GF-D8 (cell line): ENCODE results near the gene B3GNT4.
"Not testable (repeated sequence)": the region's sequence is repeated elsewhere in the genome, so short reads cannot be mapped to it uniquely, and the experiment has no call there.

Experiments used
- DNase-seq: peaks from one replicate; lab custom pipeline; 2025; lab: John Stamatoyannopoulos, UW

B3GNT4 gene

DNA sequence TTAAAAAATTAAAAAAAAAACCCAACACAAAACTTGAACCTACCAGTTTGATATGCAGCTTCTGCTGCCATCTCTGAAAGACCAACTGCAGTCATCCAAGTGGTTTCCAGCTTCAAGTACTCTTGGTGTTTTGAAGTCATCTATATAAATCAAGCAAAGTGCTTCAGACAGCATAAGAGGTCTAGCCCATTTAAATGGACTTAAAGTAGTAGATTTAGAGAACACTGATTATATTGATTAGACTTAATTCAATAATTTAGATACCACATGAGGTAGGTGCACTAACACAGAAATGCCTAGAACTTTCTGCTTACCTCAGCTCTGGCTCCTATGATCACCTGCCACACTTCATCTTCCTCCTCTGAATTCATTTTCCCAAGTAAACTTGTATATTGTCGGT is 12.9 kb downstream of the B3GNT4 start:
- DNase-seq, result no peak

DNA sequence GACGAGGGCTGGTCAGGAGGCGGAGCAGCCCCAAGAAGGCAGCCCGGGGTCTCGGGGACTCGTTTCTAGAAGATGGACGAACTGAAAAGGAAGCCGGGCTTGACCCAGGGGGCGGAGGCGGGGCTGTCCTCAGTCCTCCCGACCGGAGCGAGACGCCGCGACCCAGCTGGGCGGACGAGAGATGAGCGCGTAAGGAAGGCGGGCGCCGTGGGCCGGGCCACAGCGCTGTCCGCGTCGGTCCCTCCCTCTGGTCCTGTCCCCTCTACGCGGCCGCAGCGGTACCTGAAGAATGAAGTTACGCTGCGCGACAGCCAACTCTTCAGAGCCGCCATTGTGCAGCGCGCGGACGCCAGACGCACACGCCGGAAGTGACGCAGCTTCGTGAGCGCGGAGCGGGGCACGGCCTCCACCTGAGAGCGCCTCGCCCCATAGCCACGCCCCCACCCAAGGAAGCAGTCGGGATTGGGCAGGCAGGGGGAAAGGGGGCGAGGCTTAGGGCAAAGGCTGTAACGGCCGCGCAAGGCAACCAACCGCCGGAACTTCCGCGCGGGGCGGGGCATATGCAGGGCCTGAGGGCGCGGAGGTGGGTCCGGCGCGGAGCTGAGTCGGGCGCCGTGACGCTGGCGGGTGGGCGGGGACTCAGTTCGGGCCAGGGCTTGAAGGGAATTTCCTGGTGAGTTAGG is 22.3 kb downstream of the B3GNT4 start, which contains the start of gene DIABLO:
Gene DIABLO (minus strand): TSS at position 370 of the 683 bp plus-strand sequence. CDS start 38 bp downstream, at position 332.
- DNase-seq, result peak; percentile 97

DNA sequence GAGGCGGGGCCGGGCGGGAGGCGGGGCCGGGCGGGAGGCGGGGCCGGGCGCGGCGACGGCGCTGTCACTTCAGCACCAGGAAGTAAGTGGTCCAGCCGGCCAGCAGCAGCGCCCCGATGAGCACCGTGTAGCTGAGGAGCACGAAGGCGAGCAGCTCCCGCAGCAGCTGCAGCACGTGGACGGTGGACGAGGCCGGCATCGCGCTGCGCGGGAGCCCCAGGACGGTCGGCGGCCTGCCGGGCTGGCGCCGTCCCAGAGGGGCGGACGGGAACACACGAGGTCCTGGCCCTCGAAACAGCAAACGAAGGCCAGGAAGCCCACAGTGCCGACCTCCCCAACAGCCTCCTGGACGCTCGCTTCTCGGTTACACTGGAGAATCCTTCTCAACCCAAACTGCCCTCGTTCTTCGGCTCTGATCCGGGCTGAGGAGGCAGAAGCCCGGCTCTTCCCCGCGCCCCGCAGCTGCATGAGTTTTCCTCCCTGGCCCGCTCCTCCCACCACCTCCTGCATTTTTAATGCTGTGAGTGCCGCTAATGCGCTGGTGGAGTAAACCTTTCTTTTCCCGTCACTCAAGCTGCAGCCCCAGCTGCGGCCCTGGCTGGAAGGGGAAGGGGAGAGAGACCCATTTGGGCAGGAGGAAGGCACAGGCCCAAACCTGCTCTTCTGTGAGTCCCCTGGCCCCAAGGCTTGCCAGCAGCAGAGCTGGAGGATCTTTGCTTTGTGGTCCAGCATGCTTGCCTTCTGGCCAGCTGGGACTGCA is 23.0 kb downstream of the B3GNT4 start:
- no peak for DNase-seq

DNA sequence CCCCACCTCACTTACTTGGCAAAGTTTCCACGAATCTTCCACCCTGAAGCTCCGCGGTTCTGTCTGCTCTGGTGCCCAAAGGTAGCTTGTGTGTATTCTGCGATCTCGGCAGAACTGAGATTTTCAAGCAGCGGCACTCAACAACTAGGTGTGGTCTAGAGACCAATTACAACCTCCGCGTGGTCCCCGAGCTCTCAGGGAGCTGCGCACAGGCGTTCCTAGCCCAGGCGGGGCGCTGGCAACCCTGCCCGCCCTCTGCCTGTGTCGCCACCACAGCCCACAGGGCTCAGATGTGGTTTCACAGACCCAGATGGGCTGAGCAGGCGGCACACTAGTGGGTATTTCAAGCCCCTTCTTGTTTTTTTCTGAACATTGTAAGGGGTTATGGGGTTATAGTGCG is 23.8 kb downstream of the B3GNT4 start:
- no peak for DNase-seq

DNA sequence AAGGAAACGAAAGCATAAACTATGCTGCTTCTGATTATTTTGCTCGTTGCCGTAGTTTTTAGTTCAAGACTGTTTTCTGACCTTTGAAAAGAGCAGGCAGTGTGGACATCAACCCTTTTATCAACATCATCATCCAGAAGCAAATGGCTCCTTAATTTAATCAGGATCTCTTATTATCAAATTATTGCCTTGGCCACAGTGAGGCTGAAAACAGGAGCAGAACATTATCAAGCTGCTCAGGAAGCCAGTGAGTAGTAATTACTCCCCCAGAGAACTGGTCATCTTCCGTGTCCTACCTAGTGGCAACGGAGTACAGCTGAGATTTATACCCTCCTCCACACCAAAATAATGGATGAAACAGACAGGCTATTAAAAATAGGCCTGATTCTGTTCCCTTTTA is 24.6 kb downstream of the B3GNT4 start:
- DNase-seq, result no peak

DNA sequence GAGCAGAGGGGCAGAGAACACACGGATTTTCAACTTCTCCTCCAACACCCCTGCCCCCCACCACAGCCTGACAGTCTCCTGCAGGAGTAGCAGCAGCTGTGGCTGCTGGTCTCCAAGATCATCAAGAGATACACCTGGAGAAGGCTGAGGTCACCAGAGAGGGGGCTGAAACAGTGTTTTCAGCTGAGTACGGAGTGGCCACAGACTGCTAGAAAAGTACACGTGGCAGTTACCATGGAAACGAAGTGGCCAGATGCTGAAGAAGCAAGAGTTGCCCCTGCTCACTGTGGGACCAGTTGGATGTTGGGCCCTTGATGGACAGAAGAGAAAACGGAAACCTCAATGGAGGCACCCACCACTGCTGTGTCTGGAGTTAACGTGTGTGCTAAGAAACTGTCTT is 27.3 kb downstream of the B3GNT4 start:
- DNase-seq, result no peak

DNA sequence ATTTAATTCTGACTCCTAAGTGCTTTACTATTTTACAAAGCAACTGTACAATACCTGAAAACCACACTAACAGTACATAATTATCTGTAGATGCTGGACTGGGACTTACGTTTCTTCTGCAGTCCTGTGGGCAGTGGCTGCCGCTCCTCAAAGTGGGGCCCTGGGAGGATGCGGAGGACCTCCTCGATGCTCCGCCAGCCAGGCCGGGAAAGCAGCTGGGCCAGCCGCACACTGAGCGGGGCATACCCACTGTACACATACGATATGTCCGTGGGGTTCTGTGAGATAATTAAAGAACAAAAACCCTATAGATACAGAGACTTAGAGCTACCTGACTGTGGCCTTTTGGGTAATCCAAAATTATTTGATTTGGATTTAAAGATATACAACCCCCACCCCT is 29.2 kb downstream of the B3GNT4 start:
- no peak for DNase-seq

DNA sequence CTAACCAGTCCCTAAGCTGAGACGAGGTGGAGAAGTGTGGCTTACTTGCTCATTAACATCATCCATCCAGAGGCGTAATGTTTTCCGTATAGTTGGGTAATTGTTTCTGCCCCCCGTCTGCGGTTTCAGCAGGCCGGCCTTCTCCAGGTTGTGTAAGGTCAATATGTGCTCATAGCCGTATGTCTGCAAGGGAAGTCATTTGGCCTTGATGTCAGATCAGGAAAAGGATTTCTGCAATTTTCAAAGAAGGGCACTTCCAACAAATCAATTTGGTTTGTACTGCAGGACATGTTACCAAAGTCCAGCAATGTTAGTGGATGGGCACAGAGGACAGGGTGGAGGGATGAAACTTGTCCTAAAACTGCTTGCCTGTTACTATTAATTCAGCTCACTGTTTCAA is 32.2 kb downstream of the B3GNT4 start:
- DNase-seq, result peak; percentile 80

DNA sequence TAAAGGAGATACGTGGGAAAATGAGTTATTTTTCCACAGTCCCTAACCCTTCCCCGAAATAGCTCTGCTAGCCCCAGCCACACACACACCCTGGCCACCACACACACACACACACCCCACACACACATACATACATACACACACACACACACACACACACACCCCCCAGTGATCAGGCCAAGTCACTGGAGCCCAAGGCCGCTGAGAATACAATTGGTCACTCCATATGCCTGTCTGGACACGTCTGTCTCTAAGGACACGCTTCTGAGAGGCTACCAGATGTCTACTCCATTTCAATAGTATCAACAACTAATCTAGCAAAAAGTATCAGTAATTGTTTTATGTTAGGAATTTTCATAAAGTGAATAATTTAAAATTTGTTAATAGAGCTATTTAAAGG is 35.4 kb downstream of the B3GNT4 start:
- DNase-seq, result no peak

DNA sequence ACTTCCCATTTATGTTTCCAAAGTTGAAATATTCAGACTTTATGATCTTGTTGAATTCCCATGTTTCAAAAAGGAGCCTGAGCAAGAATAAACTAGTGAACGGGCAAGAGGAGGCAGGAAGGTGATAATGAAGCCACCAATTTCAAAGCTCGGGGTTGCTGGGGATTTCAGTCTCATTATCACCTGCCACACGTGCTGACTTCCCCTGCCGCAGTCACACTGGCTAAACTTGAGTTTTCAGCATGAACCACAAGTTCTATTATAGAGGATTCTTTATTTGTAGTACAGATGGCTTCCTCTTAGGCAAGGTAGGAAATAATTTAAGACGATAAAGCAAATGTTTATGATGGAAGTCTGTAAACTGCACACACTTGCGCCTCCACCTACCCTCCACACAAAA is 40.5 kb downstream of the B3GNT4 start:
- DNase-seq, result no peak

DNA sequence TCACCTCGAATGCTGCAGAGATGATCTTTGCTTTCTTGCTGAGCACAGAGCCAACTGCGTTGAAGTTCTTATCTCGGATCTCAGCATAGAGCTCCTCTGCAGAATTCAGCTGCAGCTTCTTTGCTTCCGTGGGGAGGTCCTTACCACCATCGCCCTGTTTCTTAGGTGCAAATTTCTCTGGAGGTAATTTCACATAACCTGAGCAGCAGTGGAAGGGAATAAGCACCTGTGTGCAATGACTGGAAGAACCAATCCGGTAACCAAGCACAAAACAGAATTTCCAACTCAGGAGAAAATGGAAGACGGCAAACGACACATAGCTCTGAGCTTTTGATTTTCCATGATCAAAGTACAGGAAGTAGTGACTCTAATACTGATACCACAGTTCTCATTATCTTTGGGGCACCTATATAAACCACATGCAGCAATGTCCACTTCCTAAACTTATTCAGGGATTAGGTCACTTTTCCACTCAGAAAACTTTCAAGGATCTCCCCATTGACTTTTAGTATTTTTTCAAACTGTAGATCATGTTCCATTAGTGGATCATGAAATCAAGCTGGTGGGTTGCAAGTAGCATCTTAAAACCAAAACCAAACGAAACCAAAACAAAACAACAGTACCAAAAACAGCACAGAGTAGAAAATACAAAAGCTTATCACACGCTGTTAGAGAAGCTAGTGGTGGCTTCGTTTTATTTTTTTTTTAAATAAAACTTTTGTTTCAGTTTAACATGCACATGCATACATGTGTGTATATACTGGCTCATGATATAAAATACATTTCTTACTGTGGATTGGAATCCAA is 41.3 kb downstream of the B3GNT4 start:
- no peak for DNase-seq

DNA sequence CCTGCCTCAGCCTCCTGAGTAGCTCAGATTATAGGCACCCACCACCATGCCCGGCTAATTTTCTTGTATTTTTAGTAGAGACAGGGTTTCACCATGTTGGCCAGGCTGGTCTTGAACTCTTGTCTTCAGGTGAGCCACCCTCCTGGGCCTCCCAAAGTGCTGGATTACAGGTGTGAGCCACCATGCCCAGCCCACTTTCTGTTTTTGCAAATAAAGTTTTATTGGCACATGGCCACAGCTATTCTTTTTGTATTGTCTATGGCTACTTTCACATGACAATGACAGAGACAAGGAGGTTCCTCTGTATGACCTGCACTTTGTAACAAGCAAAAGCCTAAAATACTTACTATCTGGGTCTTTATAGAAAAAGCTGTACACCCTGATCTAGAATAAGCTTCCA is 42.0 kb downstream of the B3GNT4 start:
- no peak for DNase-seq

DNA sequence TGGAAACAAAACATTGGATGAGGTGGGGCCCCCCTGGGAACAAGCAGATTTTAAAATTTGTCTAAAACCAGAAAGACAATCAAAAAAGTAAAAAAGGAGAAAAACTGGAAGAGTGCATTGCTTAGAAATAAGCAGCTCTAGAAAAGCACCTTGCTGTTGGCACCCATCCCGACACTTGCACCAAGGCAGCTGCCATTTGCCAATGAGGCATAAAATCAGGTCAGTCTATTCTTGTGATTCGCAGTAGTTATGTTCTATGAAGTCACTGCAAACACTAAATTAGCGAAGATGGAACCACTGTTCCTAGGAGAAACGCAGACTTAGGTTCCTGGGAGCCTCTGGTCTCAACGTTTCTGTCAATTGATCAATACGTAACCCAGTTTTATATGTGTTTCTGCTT is 46.5 kb downstream of the B3GNT4 start:
- DNase-seq, result no peak

DNA sequence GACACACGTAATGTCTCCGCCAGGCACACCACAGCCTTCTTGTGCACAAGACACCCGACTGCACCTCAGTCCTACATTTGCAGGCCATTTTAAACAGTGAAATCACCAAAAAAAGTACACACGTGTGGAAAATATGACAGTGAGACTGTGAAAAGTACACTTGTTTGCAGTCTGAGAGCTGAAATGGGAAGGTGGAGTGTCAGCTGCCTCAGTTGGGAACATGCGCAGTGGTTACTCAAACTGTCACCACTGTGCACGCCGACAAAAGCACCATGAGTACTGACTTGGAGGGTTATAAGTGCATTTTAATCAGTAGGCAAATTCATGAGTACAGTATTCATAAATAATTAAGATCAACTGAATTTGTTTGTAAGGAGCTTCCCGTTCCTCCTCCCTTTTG is 47.0 kb downstream of the B3GNT4 start:
- no peak for DNase-seq

DNA sequence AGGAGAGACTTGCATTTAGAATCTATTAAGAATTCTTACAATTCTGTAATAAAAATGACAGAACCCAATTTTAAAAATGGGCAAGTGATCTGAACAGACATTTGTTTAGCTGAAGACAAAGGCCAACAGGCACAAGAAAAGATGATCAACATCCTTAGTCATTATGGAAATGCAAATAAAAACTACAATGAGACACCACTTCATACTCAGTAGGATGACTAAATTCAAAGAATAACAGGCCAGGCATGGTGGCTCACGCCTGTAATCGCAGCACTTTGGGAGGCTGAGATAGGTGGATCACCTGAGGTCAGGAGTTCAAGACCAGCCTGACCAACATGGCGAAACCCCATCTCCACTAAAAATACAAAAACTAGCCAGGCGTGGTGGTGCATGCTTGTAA is 55.0 kb downstream of the B3GNT4 start:
- not testable (repeated sequence) for DNase-seq
